ENCODE data around the gene RPS23. TPM values are rescaled to one million over a fixed set of nuclear protein-coding genes. Genes with fewer than 3 reads are reported as not detected.
A peak's percentile ranks its signal among the peaks of the same experiment; 100 is the strongest.

RPS23 gene
- polyA plus RNA-seq, 1 donor, result 2,573 TPM

- DNase-seq, result no peak
These were observed 20.9 kb downstream of the RPS23 start for GRCh38 chr5:82257247-82257646.

GRCh38 chr5:82255844-82256243, 22.3 kb downstream of the RPS23 start:
- no peak for DNase-seq

GRCh38 chr5:82252744-82253143, 25.4 kb downstream of the RPS23 start:
- no peak for DNase-seq

GRCh38 chr5:82246960-82247574, 31.1 kb downstream of the RPS23 start:
- DNase-seq, result no peak

- DNase-seq, result no peak
These were observed 33.1 kb downstream of the RPS23 start for GRCh38 chr5:82244854-82245635.

- no peak for DNase-seq
These were observed 34.0 kb downstream of the RPS23 start for GRCh38 chr5:82244151-82244550.

GRCh38 chr5:82234885-82235284, 43.3 kb downstream of the RPS23 start:
- no peak for DNase-seq

GRCh38 chr5:82225525-82226172, 52.5 kb downstream of the RPS23 start:
- peak; percentile 71 for DNase-seq

Data from left kidney (tissue), 2 donors.